Loucy (cell line): ENCODE results near the gene TSC22D4.
"Not testable (repeated sequence)": the region's sequence is repeated elsewhere in the genome, so short reads cannot be mapped to it uniquely, and the experiment has no call there.

Experiments used
- H2AFZ ChIP-seq: fragments of 200-600 bp; sonication (generic); 2 replicates; pipeline ENCODE4 v1.6.0; 2016; ENCODE audit warnings: antibody characterized with exemption, mild to moderate bottlenecking, low read length, moderate library complexity
- H3F3A ChIP-seq: fragments of 200-600 bp; 2 replicates; pipeline ENCODE4 v1.6.0; 2016; ENCODE audit warnings: antibody characterized with exemption, low read depth, mild to moderate bottlenecking
- H3K27me3 ChIP-seq: fragments of 200-600 bp; sonication (generic); 2 replicates; pipeline ENCODE4 v1.6.1; 2014; ENCODE audit warnings: low read length, mild to moderate bottlenecking; ENCODE audit not compliant: insufficient read depth, poor library complexity, severe bottlenecking
- H3K36me3 ChIP-seq: fragments of 200-600 bp; sonication (generic); 2 replicates; pipeline ENCODE4 v1.6.1; 2016; ENCODE audit warnings: low read length; ENCODE audit not compliant: insufficient read depth
- H3K4me1 ChIP-seq: fragments of 200-600 bp; sonication (generic); 2 replicates; pipeline ENCODE4 v1.5.1; 2014; ENCODE audit warnings: low read length, mild to moderate bottlenecking; ENCODE audit not compliant: insufficient read depth, poor library complexity, severe bottlenecking
- H3K4me2 ChIP-seq: fragments of 200-600 bp; sonication (generic); 2 replicates; pipeline ENCODE4 v1.6.0; 2014; ENCODE audit warnings: antibody characterized with exemption, low read length, low read depth, mild to moderate bottlenecking; ENCODE audit not compliant: poor library complexity, severe bottlenecking
- H3K4me3 ChIP-seq: fragments of 200-600 bp; sonication (generic); 2 replicates; pipeline ENCODE4 v1.5.1; 2014; ENCODE audit warnings: low read length, mild to moderate bottlenecking, mixed read lengths; ENCODE audit not compliant: poor library complexity, severe bottlenecking
- H3K79me2 ChIP-seq: fragments of 200-600 bp; sonication (generic); 2 replicates; pipeline ENCODE4 v1.6.1; 2014; ENCODE audit warnings: low read length; ENCODE audit not compliant: insufficient read depth
- H3K9ac ChIP-seq: fragments of 200-600 bp; sonication (generic); 2 replicates; pipeline ENCODE4 v1.6.0; 2014; ENCODE audit warnings: mild to moderate bottlenecking, low read depth, low read length, moderate library complexity; ENCODE audit not compliant: poor library complexity, severe bottlenecking
- H3K9me2 ChIP-seq: fragments of 200-600 bp; sonication (generic); replicated peaks from 2 replicates; pipeline ENCODE4 v1.6.1; 2016; ENCODE audit warnings: low read depth, low read length, mixed read lengths
- H3K9me3 ChIP-seq: fragments of 200-600 bp; sonication (generic); 2 replicates; pipeline ENCODE4 v1.6.1; 2014; ENCODE audit warnings: mild to moderate bottlenecking, antibody characterized with exemption, low read length, low read depth; ENCODE audit not compliant: insufficient read depth
- H4K20me1 ChIP-seq: fragments of 200-600 bp; sonication (generic); 2 replicates; pipeline ENCODE4 v1.6.0; 2014; ENCODE audit warnings: antibody characterized with exemption, low read length, mild to moderate bottlenecking; ENCODE audit not compliant: insufficient read depth, poor library complexity, severe bottlenecking
- CTCF ChIP-seq: fragments of 200-600 bp; sonication (generic); conservative IDR thresholded peaks from 2 replicates; pipeline ENCODE4 v1.5.1; 2014; ENCODE audit warnings: mild to moderate bottlenecking, antibody characterized with exemption, low read length
- EZH2phosphoT487 ChIP-seq: fragments of 200-600 bp; IDR thresholded peaks from 2 replicates; pipeline ENCODE4 v1.6.1; 2018; ENCODE audit warnings: antibody characterized with exemption, mild to moderate bottlenecking, moderate library complexity, borderline replicate concordance

Gene TSC22D4

GRCh38 chr7:100452513-100452912, 26.5 kb downstream of the TSC22D4 start:
- Histone ChIP-seq H3K79me2 (no peaks in the 10 kb centered on the region), H3K4me1 (peaks cover 21% of the 10 kb centered on the region), H3K36me3 (no peaks in the 10 kb centered on the region)

GRCh38 chr7:100449190-100449795, 29.7 kb downstream of the TSC22D4 start:
- TF ChIP-seq EZH2phosphoT487 (no peak), CTCF (no peak)
- H2AFZ ChIP-seq: no peak overlapping the region
- no peaks in the 10 kb centered on the region for H3K36me3 ChIP-seq
- no peaks in the 10 kb centered on the region for H3K79me2 ChIP-seq
- H3K9me3 ChIP-seq: no peaks in the 10 kb centered on the region
- H3K27me3 ChIP-seq: no peaks in the 10 kb centered on the region
- no peaks in the 10 kb centered on the region for H3F3A ChIP-seq
- H3K9ac ChIP-seq: no peak overlapping the region
- H3K4me2 ChIP-seq: no peak overlapping the region
- no peaks in the 10 kb centered on the region for H3K9me2 ChIP-seq
- H3K4me3 ChIP-seq: no peak overlapping the region
- no peaks in the 10 kb centered on the region for H4K20me1 ChIP-seq
- H3K4me1 ChIP-seq: peaks cover 18% of the 10 kb centered on the region

More at GRCh38 chr7:100452513-100452912, 26.5 kb downstream of the TSC22D4 start:
- TF ChIP-seq EZH2phosphoT487: no peak
- TF ChIP-seq CTCF: no peak
- no peak overlapping the region for H3K4me2 ChIP-seq
- H3K4me3 ChIP-seq: no peak overlapping the region
- no peaks in the 10 kb centered on the region for H4K20me1 ChIP-seq
- no peak overlapping the region for H2AFZ ChIP-seq
- no peak overlapping the region for H3K9ac ChIP-seq
- H3F3A ChIP-seq: no peaks in the 10 kb centered on the region
- H3K9me2 ChIP-seq: no peaks in the 10 kb centered on the region
- H3K9me3 ChIP-seq: no peaks in the 10 kb centered on the region
- H3K27me3 ChIP-seq: no peaks in the 10 kb centered on the region

GRCh38 chr7:100447363-100447762, 31.7 kb downstream of the TSC22D4 start:
- not testable (repeated sequence) for H3F3A ChIP-seq, H3K79me2 ChIP-seq, H4K20me1 ChIP-seq, H2AFZ ChIP-seq, H3K4me3 ChIP-seq, H3K9me2 ChIP-seq, H3K9me3 ChIP-seq, H3K9ac ChIP-seq, H3K36me3 ChIP-seq, H3K27me3 ChIP-seq, H3K4me2 ChIP-seq
- peaks cover 12% of the 10 kb centered on the region for H3K4me1 ChIP-seq

DNA sequence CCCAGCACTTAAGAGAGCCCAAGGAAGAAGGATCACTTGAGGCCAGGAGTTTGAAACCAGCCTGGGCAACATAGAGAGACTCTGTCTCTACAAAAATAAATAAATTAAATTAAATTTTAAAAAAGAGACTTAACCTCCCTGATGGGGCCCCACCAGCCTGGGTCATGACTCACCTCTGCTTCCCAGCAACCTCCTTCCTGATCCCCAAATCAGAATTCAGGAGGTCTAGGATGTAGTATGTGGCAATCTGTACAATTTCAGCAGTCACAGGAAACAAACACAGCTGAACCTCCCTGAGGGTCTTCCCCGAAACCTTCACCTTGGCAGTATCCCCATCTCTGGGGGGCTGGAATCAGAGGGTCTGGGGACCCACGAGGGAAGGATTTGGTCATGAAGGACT, 33.0 kb downstream of the TSC22D4 start:
- Histone ChIP-seq H3K27me3 (no peaks in the 10 kb centered on the region), H3K4me1 (peaks cover 12% of the 10 kb centered on the region), H2AFZ (no peak overlapping the region), H3K36me3 (no peaks in the 10 kb centered on the region), H3K9me3 (no peaks in the 10 kb centered on the region), H3F3A (no peaks in the 10 kb centered on the region), H3K4me2 (no peak overlapping the region), H3K9ac (no peak overlapping the region), H3K9me2 (no peaks in the 10 kb centered on the region), H4K20me1 (no peaks in the 10 kb centered on the region), H3K4me3 (no peak overlapping the region), H3K79me2 (no peaks in the 10 kb centered on the region)
- TF ChIP-seq EZH2phosphoT487: no peak
- TF ChIP-seq CTCF: no peak
